ENCODE measurements around the gene ZYG11B.
"Not testable (repeated sequence)": the region's sequence is repeated elsewhere in the genome, so short reads cannot be mapped to it uniquely, and the experiment has no call there.

Gene ZYG11B

DNA sequence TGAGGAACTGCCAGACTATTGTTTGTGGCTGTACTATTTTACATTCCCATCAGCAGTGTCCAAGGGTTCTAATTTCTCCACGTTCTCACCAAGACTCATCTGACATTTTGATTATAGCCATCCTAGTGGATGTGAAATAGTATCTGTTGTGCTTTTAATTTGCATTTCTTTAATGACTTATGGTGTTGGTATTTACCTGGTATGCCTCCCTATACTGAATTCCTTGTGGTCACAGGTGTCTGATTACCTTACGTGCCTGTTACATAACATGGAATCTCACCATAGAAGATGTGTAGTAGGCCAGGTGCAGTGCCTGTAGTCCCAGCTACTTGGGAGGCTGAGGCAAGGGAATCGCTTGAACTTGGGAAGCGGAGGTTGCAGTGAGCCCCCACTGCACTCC is 129.8 kb downstream of the ZYG11B start:
- DNase-seq = no peak

DNA sequence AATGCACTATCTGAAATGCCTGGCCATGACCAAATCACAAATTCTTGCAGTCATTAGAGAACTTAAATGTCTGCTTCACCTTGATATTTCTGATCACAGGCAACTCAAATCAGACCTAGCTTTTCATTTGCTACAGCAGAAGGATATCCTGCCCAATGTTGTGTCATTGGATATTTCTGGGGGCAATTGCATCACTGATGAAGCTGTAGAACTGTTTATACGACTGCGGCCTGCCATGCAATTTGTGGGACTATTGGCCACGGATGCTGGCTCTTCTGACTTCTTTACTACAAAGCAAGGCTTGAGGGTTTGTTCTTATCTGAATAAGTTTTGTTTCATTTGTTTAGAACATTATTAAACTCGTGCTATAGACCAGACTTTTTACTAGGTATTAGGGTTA is 131.2 kb downstream of the ZYG11B start:
- DNase-seq = no peak

DNA sequence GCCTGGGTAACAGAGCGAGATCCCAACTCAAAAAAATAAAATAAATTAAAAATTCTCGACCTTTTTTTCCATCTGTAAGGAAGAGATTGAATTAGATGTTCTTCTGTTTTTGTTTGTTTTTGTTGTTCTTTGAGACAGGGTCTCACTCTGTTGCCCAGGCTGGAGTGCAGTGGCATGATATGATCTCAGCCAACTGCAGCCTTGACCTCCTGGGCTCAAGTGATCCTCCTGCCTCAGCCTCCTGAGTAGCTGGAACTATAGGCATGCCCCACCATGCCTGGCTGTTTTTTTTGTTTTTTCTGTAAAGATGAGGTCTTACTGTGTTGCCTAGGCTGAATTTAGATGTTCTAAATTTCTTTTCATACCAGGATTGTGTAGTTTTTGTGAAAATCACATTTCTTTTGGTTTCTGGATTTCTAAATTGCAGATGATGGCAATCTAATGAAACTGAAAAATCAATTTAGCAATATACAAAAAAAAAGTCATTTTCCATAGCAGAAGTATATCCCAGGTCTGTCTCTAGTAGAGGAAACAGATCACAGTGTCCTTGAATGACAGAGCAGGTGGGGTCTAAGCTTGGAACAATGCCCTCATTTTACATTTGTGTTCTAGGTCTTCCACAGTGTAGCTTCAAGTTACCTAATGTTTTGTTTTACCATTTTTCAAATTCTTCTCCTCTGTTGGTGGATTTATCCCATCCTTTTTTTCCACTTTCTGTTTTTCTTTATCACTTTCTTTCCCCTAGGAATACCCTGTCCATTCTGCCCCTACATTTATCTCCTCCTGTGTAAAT is 136.6 kb downstream of the ZYG11B start:
- no peak for DNase-seq

DNA sequence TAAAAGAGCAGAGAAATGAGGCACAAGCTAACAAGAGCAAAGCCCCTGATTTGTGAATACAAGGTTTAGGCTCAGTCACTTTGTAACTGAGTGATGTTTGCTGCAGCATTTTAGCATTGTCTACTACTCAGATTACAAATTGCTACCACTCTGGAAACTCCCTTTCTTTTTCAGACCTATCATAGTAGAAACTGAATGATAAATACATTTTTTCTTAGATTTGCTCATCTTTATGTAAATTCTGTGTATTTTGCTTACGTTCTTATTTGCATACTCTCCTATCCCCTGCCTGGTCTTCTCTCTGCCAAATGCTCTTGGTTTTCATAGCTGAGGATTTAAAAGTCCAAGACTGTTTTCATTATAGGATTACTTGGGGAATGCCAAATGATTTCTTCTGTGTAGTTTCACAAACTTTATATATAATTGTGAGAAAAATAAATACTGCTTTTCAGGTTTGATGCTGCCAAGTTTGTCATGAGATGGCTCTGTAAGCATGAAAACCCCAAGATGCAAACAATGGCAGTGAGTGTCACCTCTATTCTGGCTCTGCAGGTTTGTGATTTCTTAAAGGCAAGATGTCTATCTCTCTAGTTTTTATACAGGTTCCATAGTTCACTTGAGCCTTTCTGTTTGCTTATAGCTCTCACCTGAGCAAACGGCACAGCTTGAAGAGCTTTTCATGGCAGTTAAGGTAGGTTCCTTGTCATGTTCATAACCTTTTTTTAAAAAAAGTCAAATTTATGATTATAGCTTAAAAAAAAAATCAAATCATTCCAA is 141.0 kb downstream of the ZYG11B start:
- DNase-seq = no peak

DNA sequence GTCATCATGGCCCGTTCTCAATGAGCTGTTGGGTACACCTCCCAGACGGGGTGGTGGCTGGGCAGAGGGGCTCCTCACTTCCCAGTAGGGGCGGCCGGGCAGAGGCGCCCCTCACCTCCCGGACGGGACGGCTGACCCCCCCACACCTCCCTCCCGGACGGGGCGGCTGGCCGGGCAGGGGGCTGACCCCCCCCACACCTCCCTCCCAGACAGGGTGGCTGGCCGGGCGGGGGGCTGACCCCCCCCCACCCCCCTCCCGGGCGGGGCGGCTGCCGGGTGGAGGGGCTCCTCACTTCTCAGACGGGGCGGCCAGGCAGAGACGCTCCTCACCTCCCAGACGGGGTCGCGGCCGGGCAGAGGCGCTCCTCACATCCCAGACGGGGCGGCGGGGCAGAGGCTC is 143.5 kb downstream of the ZYG11B start:
- DNase-seq = not testable (repeated sequence)

DNA sequence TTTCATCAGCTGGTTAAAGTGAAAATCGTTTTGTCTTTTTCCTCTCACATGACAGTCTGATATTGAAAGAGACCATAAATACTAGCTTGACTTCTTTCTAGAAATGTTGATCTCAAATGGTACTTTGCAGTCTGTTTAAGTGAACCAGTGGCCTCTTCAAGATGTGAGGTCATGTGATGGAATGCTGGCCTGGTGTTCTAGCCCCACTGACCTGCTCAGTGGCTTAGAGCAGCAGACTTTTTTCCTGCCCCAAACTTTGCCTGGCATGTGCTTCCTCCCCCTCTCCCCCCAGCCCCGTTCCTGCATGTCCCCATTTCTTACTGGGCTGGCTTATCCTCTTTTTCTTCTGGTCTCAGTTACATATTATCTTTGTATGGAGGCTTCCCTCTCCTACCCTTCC is 150.6 kb downstream of the ZYG11B start:
- no peak for DNase-seq

Measured in CD4-positive, alpha-beta T cell treated with Interleukin-12 subunit alpha and Interleukin-12 subunit beta, for 1 hour (primary cell).